ENCODE data around the gene OR52I1.

OR52I1 gene
- 0 reads per million in 2 donors for total RNA-seq

GRCh38 chr11:4593739-4594138 lies at the start of gene OR52I1:
TSS of gene OR52I1 (plus strand) at chr11:4594039. CDS start at chr11:4594039, 0 bp downstream.
- DNase-seq, result no peak

GRCh38 chr11:4544891-4545290 lies 48.9 kb upstream of the OR52I1 start, which contains the start of gene OR52M1:
TSS of gene OR52M1 (plus strand) at chr11:4545191. CDS start at chr11:4545191, 0 bp downstream.
- no peak for DNase-seq

GRCh38 chr11:4546878-4547277 lies 47.0 kb upstream of the OR52I1 start:
- no peak for DNase-seq

GRCh38 chr11:4547416-4547815 lies 46.4 kb upstream of the OR52I1 start:
- no peak for DNase-seq

GRCh38 chr11:4551346-4551979 lies 42.4 kb upstream of the OR52I1 start:
- no peak for DNase-seq

- no peak for DNase-seq
Observed at GRCh38 chr11:4559527-4560440, 34.1 kb upstream of the OR52I1 start.

- DNase-seq, result no peak
Observed at GRCh38 chr11:4560467-4560866, 33.4 kb upstream of the OR52I1 start.

GRCh38 chr11:4565371-4565770 lies 28.5 kb upstream of the OR52I1 start:
- DNase-seq, result no peak

GRCh38 chr11:4569075-4569474 lies 24.8 kb upstream of the OR52I1 start:
- no peak for DNase-seq

GRCh38 chr11:4576880-4577279 lies 17.0 kb upstream of the OR52I1 start:
- DNase-seq, result no peak

GRCh38 chr11:4577761-4578160 lies 16.1 kb upstream of the OR52I1 start:
- DNase-seq, result no peak

GRCh38 chr11:4578624-4579023 lies 15.2 kb upstream of the OR52I1 start:
- no peak for DNase-seq

- DNase-seq, result no peak
Observed at GRCh38 chr11:4580124-4580523, 13.7 kb upstream of the OR52I1 start.

- no peak for DNase-seq
Observed at GRCh38 chr11:4581443-4581842, 12.4 kb upstream of the OR52I1 start, which contains the start of gene OR52I2. TSS of gene OR52I2 (plus strand) at chr11:4581743.

- no peak for DNase-seq
Observed at GRCh38 chr11:4589017-4589416, 4.8 kb upstream of the OR52I1 start.

- no peak for DNase-seq
Observed at GRCh38 chr11:4605057-4605456, 11.2 kb downstream of the OR52I1 start.

- DNase-seq, result no peak
Observed at GRCh38 chr11:4606231-4607015, 12.6 kb downstream of the OR52I1 start.

- no peak for DNase-seq
Observed at GRCh38 chr11:4607096-4607495, 13.3 kb downstream of the OR52I1 start.

- DNase-seq, result peak; percentile 87
Observed at GRCh38 chr11:4607781-4608666, 14.2 kb downstream of the OR52I1 start, which contains the start of gene TRIM68. TSS of gene TRIM68 (minus strand) at chr11:4608231. CDS start at chr11:4605504, 2,727 bp downstream.

- no peak for DNase-seq
Observed at GRCh38 chr11:4610258-4610935, 16.6 kb downstream of the OR52I1 start.

- DNase-seq, result no peak
Observed at GRCh38 chr11:4611986-4612385, 18.1 kb downstream of the OR52I1 start.
